ENCODE measurements around the gene PNPLA7.
"Not testable (repeated sequence)": the region's sequence is repeated elsewhere in the genome, so short reads cannot be mapped to it uniquely, and the experiment has no call there.

The PNPLA7 gene

DNA sequence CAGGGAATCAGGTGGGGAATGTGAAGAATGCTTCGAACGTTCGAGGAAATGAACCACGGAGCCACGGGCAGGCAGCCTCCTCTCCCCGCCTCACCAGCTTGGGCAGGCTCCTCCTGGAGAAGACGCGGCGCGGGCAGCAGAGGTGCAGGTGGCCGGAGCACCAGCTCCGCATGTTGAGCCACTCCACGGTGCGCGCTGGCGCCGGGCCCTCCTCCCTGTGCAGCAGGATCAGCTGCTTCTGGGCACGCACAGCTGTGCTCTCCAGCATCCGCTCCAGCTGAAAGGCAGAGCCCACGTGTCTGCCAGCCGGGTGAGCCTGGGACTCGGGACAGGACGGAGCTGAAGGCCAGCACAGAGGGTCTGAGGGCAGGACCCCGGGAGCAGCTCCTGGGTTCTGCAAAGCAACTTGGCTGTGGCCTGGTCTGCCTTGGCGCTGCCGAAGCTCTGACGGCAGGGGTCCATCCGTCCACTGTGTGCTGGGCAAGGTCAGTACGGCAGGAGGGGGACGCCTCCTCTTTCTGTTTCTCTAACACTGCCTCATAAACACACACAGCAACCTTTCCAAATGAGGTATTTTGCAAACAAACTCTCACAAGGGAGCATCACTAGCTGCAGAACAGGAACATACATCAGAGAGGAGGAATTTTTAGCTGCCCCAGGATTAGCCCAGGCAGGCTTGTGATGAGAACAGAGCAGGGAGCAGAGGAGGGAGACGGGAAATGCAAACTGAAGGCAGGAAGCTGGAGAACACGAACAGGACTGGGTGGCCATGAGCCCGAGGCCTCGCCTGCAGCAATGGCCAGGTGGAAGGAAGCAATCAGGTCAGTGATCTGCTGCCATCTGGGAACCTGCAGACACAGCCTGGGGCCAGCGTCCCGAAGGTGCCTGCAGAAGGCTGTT is 71.0 kb downstream of the PNPLA7 start:
- Histone ChIP-seq H3K4me1 (ENCODE audit: control insufficient read depth, insufficient read depth, low read length) (peaks cover 16% of the 10 kb centered on the region), H3K36me3 (ENCODE audit: insufficient read depth, low read length) (no peaks in the 10 kb centered on the region), H3K9ac (ENCODE audit: low read depth, low read length) (no peak overlapping the region), H3K27me3 (ENCODE audit: control insufficient read depth, insufficient read depth, low read length) (peaks cover 7% of the 10 kb centered on the region), H3K4me2 (ENCODE audit: low read length) (peak overlapping the region; percentile 34), H3K9me3 (replicated peaks; ENCODE audit: low read length) (no peaks in the 10 kb centered on the region), H3K4me3 (ENCODE audit: low read length) (no peak overlapping the region)

DNA sequence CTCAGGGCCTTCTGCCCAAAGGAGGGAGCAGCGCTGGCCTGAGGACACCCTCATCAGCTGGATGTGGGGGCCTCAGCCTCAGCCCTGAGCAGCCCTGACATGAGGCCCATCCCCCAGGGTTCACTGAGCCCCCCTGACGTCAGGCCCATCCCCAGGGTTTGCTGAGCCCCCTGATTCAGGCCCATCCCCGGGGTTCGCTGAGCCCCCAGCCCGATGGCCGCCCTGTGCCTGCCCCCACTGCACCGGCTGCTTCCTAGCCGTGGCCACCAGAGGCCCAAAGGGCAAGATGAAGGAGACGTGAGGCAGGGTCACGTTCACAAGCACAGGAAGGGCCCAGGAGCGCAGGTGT is 71.6 kb downstream of the PNPLA7 start:
- no peaks in the 10 kb centered on the region for H3K36me3 ChIP-seq (ENCODE audit: insufficient read depth, low read length)
- no peak overlapping the region for H3K9ac ChIP-seq (ENCODE audit: low read depth, low read length)
- H3K27me3 ChIP-seq (ENCODE audit: control insufficient read depth, insufficient read depth, low read length) = peaks cover 7% of the 10 kb centered on the region
- H3K4me2 ChIP-seq (ENCODE audit: low read length) = no peak overlapping the region
- no peak overlapping the region for H3K4me3 ChIP-seq (ENCODE audit: low read length)
- H3K4me1 ChIP-seq (ENCODE audit: control insufficient read depth, insufficient read depth, low read length) = peaks cover 16% of the 10 kb centered on the region
- H3K9me3 ChIP-seq (replicated peaks; ENCODE audit: low read length) = no peaks in the 10 kb centered on the region

DNA sequence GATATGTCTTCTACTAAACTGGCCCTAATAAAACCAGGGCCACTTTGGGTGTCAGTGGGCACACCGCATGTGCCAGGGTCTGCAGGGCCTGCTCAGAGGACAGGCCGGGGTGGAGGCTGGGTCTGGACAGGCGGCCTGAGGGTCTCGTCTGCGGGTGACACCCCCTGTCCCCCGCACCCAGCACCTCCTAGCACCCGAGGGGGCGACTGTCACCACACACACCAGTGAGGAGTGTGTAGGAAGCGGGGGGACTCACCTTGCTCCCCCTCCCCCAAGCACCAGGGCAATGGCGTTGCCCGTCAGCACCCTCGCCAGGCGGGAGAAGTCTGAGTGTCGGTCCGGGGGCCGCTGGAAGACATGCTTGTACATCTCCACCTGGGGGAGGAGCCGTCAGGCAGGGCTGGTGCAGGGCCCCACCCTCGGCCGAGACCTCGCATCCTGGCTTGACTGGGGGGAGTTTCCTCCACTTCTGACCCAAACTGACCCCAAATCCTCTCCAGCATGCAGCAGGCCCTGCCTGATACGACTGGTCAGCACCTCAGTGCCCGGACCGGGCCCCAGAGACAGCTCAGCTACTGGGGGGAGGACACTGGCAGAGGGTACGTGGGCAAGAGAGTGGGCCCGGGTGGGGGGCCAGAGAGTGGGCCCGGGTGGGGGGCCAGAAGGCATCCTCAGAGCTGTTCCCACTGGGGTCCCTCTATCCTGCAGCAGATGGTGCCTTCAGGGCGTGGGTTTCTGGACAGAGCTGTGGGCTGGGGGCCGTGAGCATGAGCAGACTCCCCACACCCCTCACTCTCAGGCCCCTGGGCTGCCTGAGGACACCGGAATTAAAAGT is 72.2 kb downstream of the PNPLA7 start:
- no peaks in the 10 kb centered on the region for H3K9me3 ChIP-seq (replicated peaks; ENCODE audit: low read length)
- peaks cover 7% of the 10 kb centered on the region for H3K27me3 ChIP-seq (ENCODE audit: control insufficient read depth, insufficient read depth, low read length)
- peaks cover 16% of the 10 kb centered on the region for H3K4me1 ChIP-seq (ENCODE audit: control insufficient read depth, insufficient read depth, low read length)
- no peaks in the 10 kb centered on the region for H3K36me3 ChIP-seq (ENCODE audit: insufficient read depth, low read length)
- H3K9ac ChIP-seq (ENCODE audit: low read depth, low read length) = no peak overlapping the region
- H3K4me2 ChIP-seq (ENCODE audit: low read length) = no peak overlapping the region
- H3K4me3 ChIP-seq (ENCODE audit: low read length) = no peak overlapping the region

DNA sequence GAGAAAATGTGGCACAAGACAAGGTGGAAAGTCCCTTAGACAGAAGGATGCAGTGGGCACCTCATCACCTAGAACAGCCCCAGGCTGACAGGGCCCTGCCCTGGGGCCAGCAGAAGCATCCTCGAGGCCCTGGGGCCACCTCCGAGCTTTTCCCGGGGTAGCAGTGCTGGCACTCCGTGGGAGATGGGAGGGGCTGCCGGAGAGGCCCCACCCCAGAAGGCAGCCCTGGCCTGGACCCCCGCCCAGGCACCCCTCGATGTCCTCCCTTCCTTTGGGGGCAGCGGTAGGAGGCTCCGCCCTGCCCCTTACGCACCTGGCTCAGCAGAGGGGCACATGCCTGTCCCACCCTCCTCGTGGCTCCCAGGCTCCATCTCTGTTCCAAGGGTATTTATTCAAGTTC is 73.3 kb downstream of the PNPLA7 start:
- Histone ChIP-seq H3K9ac (ENCODE audit: low read depth, low read length) (no peak overlapping the region), H3K9me3 (replicated peaks; ENCODE audit: low read length) (no peaks in the 10 kb centered on the region), H3K4me1 (ENCODE audit: control insufficient read depth, insufficient read depth, low read length) (peaks cover 8% of the 10 kb centered on the region), H3K36me3 (ENCODE audit: insufficient read depth, low read length) (no peaks in the 10 kb centered on the region), H3K4me3 (ENCODE audit: low read length) (no peak overlapping the region), H3K4me2 (ENCODE audit: low read length) (no peak overlapping the region), H3K27me3 (ENCODE audit: control insufficient read depth, insufficient read depth, low read length) (peaks cover 7% of the 10 kb centered on the region)

DNA sequence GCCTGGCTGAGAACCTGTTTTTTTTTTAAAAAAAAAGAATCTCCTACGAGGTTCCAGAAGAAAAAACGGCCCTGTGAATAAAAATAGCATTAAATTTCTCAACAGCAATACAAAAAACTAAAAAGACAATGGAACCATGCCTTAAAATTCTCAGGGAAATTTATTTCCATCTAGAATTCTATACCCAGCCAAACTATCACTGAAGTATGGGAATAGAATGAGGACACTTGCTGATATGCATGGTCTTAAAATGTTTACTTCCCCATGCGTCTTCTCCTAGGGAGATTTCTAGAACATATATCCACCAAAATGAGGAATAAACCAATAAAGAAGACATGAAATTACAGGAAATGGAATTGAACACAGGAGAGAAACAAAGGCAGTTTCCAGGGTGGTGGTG is 74.5 kb downstream of the PNPLA7 start:
- Histone ChIP-seq H3K27me3 (ENCODE audit: control insufficient read depth, insufficient read depth, low read length) (peaks cover 10% of the 10 kb centered on the region), H3K9ac (ENCODE audit: low read depth, low read length) (no peak overlapping the region), H3K9me3 (replicated peaks; ENCODE audit: low read length) (no peaks in the 10 kb centered on the region), H3K4me1 (ENCODE audit: control insufficient read depth, insufficient read depth, low read length) (peaks cover 7% of the 10 kb centered on the region), H3K4me3 (ENCODE audit: low read length) (no peak overlapping the region), H3K4me2 (ENCODE audit: low read length) (no peak overlapping the region), H3K36me3 (ENCODE audit: insufficient read depth, low read length) (no peaks in the 10 kb centered on the region)

DNA sequence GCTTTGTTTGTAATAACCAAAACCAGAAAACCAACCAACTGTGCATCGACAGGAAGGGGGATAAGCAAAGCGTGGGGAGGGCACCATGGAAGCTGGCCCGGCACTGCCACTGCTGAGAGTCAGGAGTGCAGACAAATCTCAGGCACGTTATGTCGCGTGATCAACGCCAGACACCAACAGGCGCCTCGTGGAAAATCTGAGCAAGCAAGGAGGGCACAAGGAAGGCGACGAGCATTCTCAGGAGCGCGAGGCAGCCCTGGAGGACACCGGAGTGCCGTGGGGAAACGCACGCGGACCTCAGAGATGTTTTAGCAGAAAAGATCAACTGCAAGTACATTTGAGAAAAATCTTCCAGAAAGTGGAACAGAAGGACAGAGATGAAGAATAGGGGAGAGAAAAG is 75.9 kb downstream of the PNPLA7 start:
- no peaks in the 10 kb centered on the region for H3K36me3 ChIP-seq (ENCODE audit: insufficient read depth, low read length)
- H3K4me3 ChIP-seq (ENCODE audit: low read length) = no peak overlapping the region
- peaks cover 6% of the 10 kb centered on the region for H3K4me1 ChIP-seq (ENCODE audit: control insufficient read depth, insufficient read depth, low read length)
- no peaks in the 10 kb centered on the region for H3K9me3 ChIP-seq (replicated peaks; ENCODE audit: low read length)
- peaks cover 8% of the 10 kb centered on the region for H3K27me3 ChIP-seq (ENCODE audit: control insufficient read depth, insufficient read depth, low read length)
- no peak overlapping the region for H3K4me2 ChIP-seq (ENCODE audit: low read length)
- H3K9ac ChIP-seq (ENCODE audit: low read depth, low read length) = no peak overlapping the region

DNA sequence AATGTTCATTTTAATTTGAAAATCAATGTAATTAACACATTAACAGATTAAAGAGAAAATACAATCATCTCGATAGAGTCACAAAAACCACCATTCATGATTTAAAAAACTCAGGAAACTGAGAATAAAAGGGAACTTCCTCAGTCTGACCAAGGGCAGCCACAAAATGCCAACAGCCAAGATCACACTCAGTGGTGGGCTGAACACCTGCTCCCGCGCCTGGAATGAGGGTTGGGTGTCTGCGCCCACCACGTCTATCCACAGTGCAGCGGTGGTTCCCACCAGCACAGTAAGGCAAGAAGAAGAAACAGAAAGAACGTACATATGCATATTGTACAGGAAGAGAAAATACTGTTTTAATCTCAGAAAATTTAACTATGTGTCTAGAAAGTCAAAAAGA is 79.4 kb downstream of the PNPLA7 start:
- Histone ChIP-seq H3K9ac (ENCODE audit: low read depth, low read length) (no peak overlapping the region), H3K4me3 (ENCODE audit: low read length) (no peak overlapping the region), H3K4me2 (ENCODE audit: low read length) (no peak overlapping the region), H3K4me1 (ENCODE audit: control insufficient read depth, insufficient read depth, low read length) (no peaks in the 10 kb centered on the region), H3K36me3 (ENCODE audit: insufficient read depth, low read length) (no peaks in the 10 kb centered on the region), H3K27me3 (ENCODE audit: control insufficient read depth, insufficient read depth, low read length) (peaks cover 8% of the 10 kb centered on the region), H3K9me3 (replicated peaks; ENCODE audit: low read length) (no peaks in the 10 kb centered on the region)

DNA sequence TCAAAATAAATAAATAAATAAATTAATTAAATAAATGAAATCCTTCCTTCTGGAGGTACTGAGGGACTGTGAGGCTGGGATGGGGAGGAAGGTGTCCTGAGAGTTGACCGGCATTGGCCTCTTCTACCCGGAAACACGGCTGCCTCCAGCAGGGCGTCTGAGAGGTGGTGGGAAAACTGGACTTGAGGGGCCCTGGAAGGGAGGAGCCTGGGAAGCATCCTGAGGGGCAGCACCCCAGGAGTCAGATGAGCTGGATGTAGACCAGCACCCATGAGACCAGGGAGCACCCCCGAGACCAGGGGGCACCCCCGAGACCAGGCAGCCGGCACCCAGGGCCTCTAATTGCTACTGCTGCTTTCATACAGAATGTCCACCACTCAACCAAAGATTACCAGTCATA is 82.3 kb downstream of the PNPLA7 start:
- no peaks in the 10 kb centered on the region for H3K36me3 ChIP-seq (ENCODE audit: insufficient read depth, low read length)
- no peak overlapping the region for H3K9ac ChIP-seq (ENCODE audit: low read depth, low read length)
- no peaks in the 10 kb centered on the region for H3K4me1 ChIP-seq (ENCODE audit: control insufficient read depth, insufficient read depth, low read length)
- no peak overlapping the region for H3K4me2 ChIP-seq (ENCODE audit: low read length)
- no peak overlapping the region for H3K4me3 ChIP-seq (ENCODE audit: low read length)
- no peaks in the 10 kb centered on the region for H3K9me3 ChIP-seq (replicated peaks; ENCODE audit: low read length)
- peaks cover 8% of the 10 kb centered on the region for H3K27me3 ChIP-seq (ENCODE audit: control insufficient read depth, insufficient read depth, low read length)

- H3K4me1 ChIP-seq (ENCODE audit: control insufficient read depth, insufficient read depth, low read length) = no peaks in the 10 kb centered on the region
- H3K36me3 ChIP-seq (ENCODE audit: insufficient read depth, low read length) = no peaks in the 10 kb centered on the region
- no peak overlapping the region for H3K4me3 ChIP-seq (ENCODE audit: low read length)
- no peak overlapping the region for H3K9ac ChIP-seq (ENCODE audit: low read depth, low read length)
- H3K4me2 ChIP-seq (ENCODE audit: low read length) = no peak overlapping the region
- no peaks in the 10 kb centered on the region for H3K9me3 ChIP-seq (replicated peaks; ENCODE audit: low read length)
- H3K27me3 ChIP-seq (ENCODE audit: control insufficient read depth, insufficient read depth, low read length) = peaks cover 8% of the 10 kb centered on the region
Measured at GRCh38 chr9:137467161-137467581, 83.0 kb downstream of the PNPLA7 start.

GRCh38 chr9:137466389-137467085 is 83.7 kb downstream of the PNPLA7 start:
- H3K4me3 ChIP-seq (ENCODE audit: low read length); H3K27me3 ChIP-seq (ENCODE audit: control insufficient read depth, insufficient read depth, low read length); H3K4me2 ChIP-seq (ENCODE audit: low read length); H3K36me3 ChIP-seq (ENCODE audit: insufficient read depth, low read length); H3K9ac ChIP-seq (ENCODE audit: low read depth, low read length); H3K4me1 ChIP-seq (ENCODE audit: control insufficient read depth, insufficient read depth, low read length); H3K9me3 ChIP-seq (replicated peaks; ENCODE audit: low read length): not testable (repeated sequence)

DNA sequence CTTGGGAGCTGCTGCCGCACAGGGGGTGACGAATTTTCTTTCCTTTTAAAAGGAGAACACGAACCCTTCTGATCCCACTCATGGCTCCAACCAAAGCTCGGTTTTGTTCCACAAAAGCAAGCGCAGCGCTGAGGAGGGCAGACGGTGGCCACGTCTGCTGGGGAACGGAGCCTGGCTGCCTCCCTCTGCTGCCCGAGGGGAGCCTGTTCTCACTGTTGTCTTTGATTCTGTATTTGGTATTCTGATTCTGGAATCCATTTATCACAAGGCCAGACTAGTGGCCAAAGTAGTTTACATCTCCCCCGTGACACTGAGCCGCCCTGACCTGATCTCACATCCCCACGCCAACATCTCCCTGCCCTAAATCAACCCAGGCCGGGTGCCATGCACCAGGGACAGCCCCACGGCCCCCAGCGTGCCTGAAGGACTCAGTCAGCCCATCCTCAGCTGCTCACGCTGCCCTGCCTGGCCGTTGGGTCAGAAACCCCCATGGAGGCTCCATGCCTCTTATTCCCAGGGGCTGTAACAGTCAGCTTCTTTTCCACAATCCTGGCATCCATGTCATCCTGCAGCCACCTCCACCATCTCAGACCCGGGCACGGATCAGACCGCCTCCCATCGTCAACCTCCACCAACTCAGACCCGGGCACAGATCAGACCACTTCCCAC is 84.3 kb downstream of the PNPLA7 start:
- Histone ChIP-seq H3K4me2 (ENCODE audit: low read length) (no peak overlapping the region), H3K27me3 (ENCODE audit: control insufficient read depth, insufficient read depth, low read length) (peaks cover 7% of the 10 kb centered on the region), H3K9me3 (replicated peaks; ENCODE audit: low read length) (no peaks in the 10 kb centered on the region), H3K36me3 (ENCODE audit: insufficient read depth, low read length) (no peaks in the 10 kb centered on the region), H3K9ac (ENCODE audit: low read depth, low read length) (no peak overlapping the region), H3K4me1 (ENCODE audit: control insufficient read depth, insufficient read depth, low read length) (no peaks in the 10 kb centered on the region), H3K4me3 (ENCODE audit: low read length) (no peak overlapping the region)

Data from skeletal muscle satellite cell (primary cell).